Smooth muscle cell (in vitro differentiated cells): ENCODE data around the gene CTDSP2. TPM values are rescaled to one million over a fixed set of nuclear protein-coding genes. Genes with fewer than 3 reads are reported as not detected.

Experiments
- DNase-seq: peaks from one replicate; lab custom pipeline; 2025; ENCODE audit not compliant: unreplicated experiment; lab: John Stamatoyannopoulos, UW
- H2AFZ ChIP-seq: fragments of 200-600 bp; sonication (generic); 2 replicates; pipeline ENCODE4 v1.6.0; 2016; ENCODE audit warnings: antibody characterized with exemption, low read depth, mild to moderate bottlenecking
- H3F3A ChIP-seq: fragments of 200-600 bp; sonication (generic); 2 replicates; pipeline ENCODE4 v1.6.0; 2017; ENCODE audit warnings: antibody characterized with exemption, low read depth
- H3K27ac ChIP-seq: fragments of 200-600 bp; sonication (generic); 2 replicates; pipeline ENCODE4 v1.5.1; 2016; ENCODE audit warnings: low read depth, mild to moderate bottlenecking
- H3K27me3 ChIP-seq: fragments of 200-600 bp; sonication (generic); 2 replicates; pipeline ENCODE4 v1.6.1; 2016; ENCODE audit warnings: low read depth, mild to moderate bottlenecking
- H3K36me3 ChIP-seq: fragments of 200-600 bp; sonication (generic); 2 replicates; pipeline ENCODE4 v1.5.1; 2016; ENCODE audit warnings: low read depth
- H3K4me1 ChIP-seq: fragments of 200-600 bp; sonication (generic); 2 replicates; pipeline ENCODE4 v1.5.1; 2016; ENCODE audit warnings: low read depth
- H3K4me2 ChIP-seq: fragments of 200-600 bp; sonication (generic); 2 replicates; pipeline ENCODE4 v1.6.0; 2016; ENCODE audit warnings: mild to moderate bottlenecking
- H3K4me3 ChIP-seq: fragments of 200-600 bp; sonication (generic); 2 replicates; pipeline ENCODE4 v1.5.1; 2016; ENCODE audit warnings: mild to moderate bottlenecking
- H3K79me2 ChIP-seq: fragments of 200-600 bp; sonication (generic); 2 replicates; pipeline ENCODE4 v1.6.0; 2016; ENCODE audit warnings: low read depth, mild to moderate bottlenecking
- H3K9ac ChIP-seq: fragments of 200-600 bp; sonication (generic); 2 replicates; pipeline ENCODE4 v1.6.0; 2016; ENCODE audit warnings: low read depth
- H3K9me3 ChIP-seq: fragments of 200-600 bp; sonication (generic); replicated peaks from 2 replicates; pipeline ENCODE4 v1.5.1; 2016; ENCODE audit warnings: low read depth
- H4K20me1 ChIP-seq: fragments of 200-600 bp; sonication (generic); 2 replicates; pipeline ENCODE4 v1.6.0; 2016; ENCODE audit warnings: low read depth
- WGBS: methylation state at CpG from one replicate; pipeline ENCODE4 v1.1.7; 2016; ENCODE audit warnings: low lambda C conversion rate; 5-methylcytosine and 5-hydroxymethylcytosine counted together
- polyA plus RNA-seq: library from polyadenylated mRNA; unstranded; fragments of >200 nt; fragmentation: Nextera tagmentation; extraction: Ambion mirVana; gene quantifications from 2 replicates; pipeline ENCODE4 v1.2.1, GENCODE V29; 2016
- total RNA-seq: library from RNA; depleted of rRNA; stranded (reverse); fragments of >200 nt; gene quantifications from 2 replicates; pipeline ENCODE4 v1.2.3, GENCODE V29; 2014
- TF ChIP-seq, protein P1 (sequence below): fragments of 200-600 bp; sonication (generic); IDR thresholded peaks from 2 replicates; pipeline ENCODE4 v1.5.1; 2017; ENCODE audit warnings: borderline replicate concordance, mild to moderate bottlenecking, antibody characterized with exemption; ENCODE audit not compliant: insufficient read depth, poor library complexity, severe bottlenecking

The CTDSP2 gene
- total and polyA plus RNA-seq, 2 experiments from 2014 or later = 62.0 to 77.4 TPM

DNA sequence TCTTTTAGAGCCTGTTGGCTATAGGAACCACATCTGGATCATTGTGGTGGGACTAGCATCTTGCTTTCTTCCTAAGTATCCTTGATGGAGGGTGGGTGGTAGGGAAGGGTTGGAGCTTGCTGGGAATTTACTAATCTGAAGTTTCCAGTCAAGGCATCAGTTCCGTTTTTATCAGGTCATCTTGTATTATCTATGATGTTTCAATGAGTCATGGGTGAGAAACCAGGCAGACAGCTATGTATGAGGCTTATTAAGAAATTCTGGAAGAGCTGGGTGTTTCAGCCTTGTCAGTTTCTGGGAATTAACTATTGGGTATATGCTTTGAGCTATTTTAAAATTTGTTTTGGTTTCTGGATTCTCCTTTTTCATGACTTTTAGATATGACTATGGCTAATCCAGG lies 52.6 kb downstream of the CTDSP2 start:
- peak overlapping the region; percentile 84 for H3K27ac ChIP-seq
- H3K4me1 ChIP-seq = no peaks in the 10 kb centered on the region
- peaks cover 3% of the 10 kb centered on the region for H3K79me2 ChIP-seq
- no peak overlapping the region for H2AFZ ChIP-seq
- TF ChIP-seq, protein P1, sequence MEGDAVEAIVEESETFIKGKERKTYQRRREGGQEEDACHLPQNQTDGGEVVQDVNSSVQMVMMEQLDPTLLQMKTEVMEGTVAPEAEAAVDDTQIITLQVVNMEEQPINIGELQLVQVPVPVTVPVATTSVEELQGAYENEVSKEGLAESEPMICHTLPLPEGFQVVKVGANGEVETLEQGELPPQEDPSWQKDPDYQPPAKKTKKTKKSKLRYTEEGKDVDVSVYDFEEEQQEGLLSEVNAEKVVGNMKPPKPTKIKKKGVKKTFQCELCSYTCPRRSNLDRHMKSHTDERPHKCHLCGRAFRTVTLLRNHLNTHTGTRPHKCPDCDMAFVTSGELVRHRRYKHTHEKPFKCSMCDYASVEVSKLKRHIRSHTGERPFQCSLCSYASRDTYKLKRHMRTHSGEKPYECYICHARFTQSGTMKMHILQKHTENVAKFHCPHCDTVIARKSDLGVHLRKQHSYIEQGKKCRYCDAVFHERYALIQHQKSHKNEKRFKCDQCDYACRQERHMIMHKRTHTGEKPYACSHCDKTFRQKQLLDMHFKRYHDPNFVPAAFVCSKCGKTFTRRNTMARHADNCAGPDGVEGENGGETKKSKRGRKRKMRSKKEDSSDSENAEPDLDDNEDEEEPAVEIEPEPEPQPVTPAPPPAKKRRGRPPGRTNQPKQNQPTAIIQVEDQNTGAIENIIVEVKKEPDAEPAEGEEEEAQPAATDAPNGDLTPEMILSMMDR = no peak
- H3K4me3 ChIP-seq = no peak overlapping the region
- H4K20me1 ChIP-seq = no peaks in the 10 kb centered on the region
- H3F3A ChIP-seq = no peaks in the 10 kb centered on the region
- peak overlapping the region; percentile 70 for H3K4me2 ChIP-seq
- no peaks in the 10 kb centered on the region for H3K9me3 ChIP-seq
- WGBS = 11% methylated on average over 1 of the region's 1 CpG
- no peaks in the 10 kb centered on the region for H3K27me3 ChIP-seq
- no peak for DNase-seq
- peaks cover 12% of the 10 kb centered on the region for H3K36me3 ChIP-seq
- peak overlapping the region; percentile 42 for H3K9ac ChIP-seq

DNA sequence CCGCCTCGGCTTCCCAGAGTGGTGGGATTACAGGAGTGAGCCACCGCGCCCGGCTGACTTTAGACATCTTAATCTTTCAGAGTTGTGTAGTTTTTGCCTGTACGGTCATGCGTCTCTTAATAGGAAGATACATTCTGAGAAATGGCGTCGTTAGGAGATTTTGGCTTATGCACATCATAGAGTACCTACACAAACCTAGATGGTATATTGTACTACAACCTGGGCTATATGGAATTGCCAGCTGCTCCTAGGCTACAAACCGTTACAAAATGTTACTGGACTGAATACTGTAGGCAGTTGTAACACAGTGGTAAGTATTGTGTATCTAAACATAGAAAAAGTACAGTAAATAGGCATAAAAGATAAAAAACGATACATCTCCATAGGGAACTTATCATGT lies 62.7 kb downstream of the CTDSP2 start:
- peak overlapping the region; percentile 93 for H3K4me2 ChIP-seq
- TF ChIP-seq, protein P1 = no peak

DNA sequence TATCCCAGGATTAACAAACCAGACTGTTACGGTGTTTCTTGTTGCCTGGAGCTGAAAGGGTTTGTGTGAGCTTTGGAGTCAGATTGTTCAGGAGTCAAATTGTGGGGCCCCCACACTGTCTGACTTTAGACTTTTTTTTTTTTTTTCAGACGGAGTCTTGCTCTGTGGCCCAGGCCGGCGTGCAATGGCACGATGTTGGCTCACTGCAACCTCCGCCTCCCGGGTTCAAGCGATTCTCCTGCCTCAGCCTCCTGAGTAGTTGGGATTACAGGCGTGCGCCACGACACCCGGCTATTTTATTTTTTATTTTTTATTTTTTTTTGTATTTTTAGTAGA lies 63.1 kb downstream of the CTDSP2 start:
- Histone ChIP-seq H4K20me1 (no peaks in the 10 kb centered on the region), H3F3A (no peaks in the 10 kb centered on the region), H3K36me3 (peaks cover 8% of the 10 kb centered on the region), H2AFZ (no peak overlapping the region), H3K4me1 (peaks cover 8% of the 10 kb centered on the region), H3K79me2 (peaks cover 19% of the 10 kb centered on the region), H3K27ac (no peak overlapping the region), H3K9ac (peak overlapping the region; percentile 77), H3K4me3 (peak overlapping the region; percentile 87), H3K4me2 (peak overlapping the region; percentile 93), H3K27me3 (no peaks in the 10 kb centered on the region), H3K9me3 (no peaks in the 10 kb centered on the region)
- DNase-seq = no peak
- WGBS = 93% methylated on average over 12 of the region's 12 CpGs
- TF ChIP-seq, protein P1 = no peak

More for the DNA sequence above, 62.7 kb downstream of the CTDSP2 start:
- Histone ChIP-seq H3F3A (no peaks in the 10 kb centered on the region), H4K20me1 (no peaks in the 10 kb centered on the region), H3K4me1 (peaks cover 8% of the 10 kb centered on the region), H3K4me3 (peak overlapping the region; percentile 87), H3K36me3 (peaks cover 8% of the 10 kb centered on the region), H2AFZ (no peak overlapping the region), H3K27me3 (no peaks in the 10 kb centered on the region), H3K9ac (no peak overlapping the region), H3K27ac (no peak overlapping the region), H3K9me3 (no peaks in the 10 kb centered on the region), H3K79me2 (peaks cover 19% of the 10 kb centered on the region)
- 98% methylated on average over 11 of the region's 11 CpGs for WGBS
- no peak for DNase-seq
